ENCODE data around the gene PPFIA4.

The PPFIA4 gene

GRCh38 chr1:203057911-203058675 lies 31.8 kb downstream of the PPFIA4 start:
- no peak for DNase-seq (ENCODE audit: low spot score)

GRCh38 chr1:203058676-203058935 lies 32.3 kb downstream of the PPFIA4 start:
- DNase-seq (ENCODE audit: low spot score) = no peak

GRCh38 chr1:203059485-203059884 lies 33.2 kb downstream of the PPFIA4 start:
- DNase-seq (ENCODE audit: low spot score) = no peak

GRCh38 chr1:203060115-203060514 lies 33.8 kb downstream of the PPFIA4 start:
- no peak for DNase-seq (ENCODE audit: low spot score)

GRCh38 chr1:203063287-203063686 lies 37.0 kb downstream of the PPFIA4 start:
- no peak for DNase-seq (ENCODE audit: low spot score)

- no peak for DNase-seq (ENCODE audit: low spot score)
Observed at GRCh38 chr1:203065191-203065590, 38.9 kb downstream of the PPFIA4 start.

GRCh38 chr1:203065986-203066385 lies 39.7 kb downstream of the PPFIA4 start:
- no peak for DNase-seq (ENCODE audit: low spot score)

GRCh38 chr1:203066965-203067364 lies 40.7 kb downstream of the PPFIA4 start:
- DNase-seq (ENCODE audit: low spot score) = no peak

GRCh38 chr1:203069030-203069747 lies 42.9 kb downstream of the PPFIA4 start:
- DNase-seq (ENCODE audit: low spot score) = no peak

- DNase-seq (ENCODE audit: low spot score) = no peak
Observed at GRCh38 chr1:203072002-203072602, 45.8 kb downstream of the PPFIA4 start.

- no peak for DNase-seq (ENCODE audit: low spot score)
Observed at GRCh38 chr1:203072911-203073310, 46.6 kb downstream of the PPFIA4 start.

- DNase-seq (ENCODE audit: low spot score) = no peak
Observed at GRCh38 chr1:203073469-203073868, 47.2 kb downstream of the PPFIA4 start.

GRCh38 chr1:203074610-203075009 lies 48.3 kb downstream of the PPFIA4 start:
- DNase-seq (ENCODE audit: low spot score) = no peak

GRCh38 chr1:203075236-203076030 lies 49.1 kb downstream of the PPFIA4 start:
- DNase-seq (ENCODE audit: low spot score) = peak; percentile 71

- DNase-seq (ENCODE audit: low spot score) = peak; percentile 68
Observed at GRCh38 chr1:203076031-203076511, 49.8 kb downstream of the PPFIA4 start.

GRCh38 chr1:203077367-203077766 lies 51.1 kb downstream of the PPFIA4 start:
- no peak for DNase-seq (ENCODE audit: low spot score)

GRCh38 chr1:203077956-203078355 lies 51.7 kb downstream of the PPFIA4 start:
- no peak for DNase-seq (ENCODE audit: low spot score)

- no peak for DNase-seq (ENCODE audit: low spot score)
Observed at GRCh38 chr1:203078478-203078877, 52.2 kb downstream of the PPFIA4 start.

- no peak for DNase-seq (ENCODE audit: low spot score)
Observed at GRCh38 chr1:203080456-203080855, 54.2 kb downstream of the PPFIA4 start.

- DNase-seq (ENCODE audit: low spot score) = no peak
Observed at GRCh38 chr1:203081465-203082230, 55.4 kb downstream of the PPFIA4 start.

- no peak for DNase-seq (ENCODE audit: low spot score)
Observed at GRCh38 chr1:203082231-203082505, 55.9 kb downstream of the PPFIA4 start.

All from iPS-NIHi11 (cell line).